HCT116 (cell line): ENCODE results near the gene SLC4A2. TPM values are rescaled to one million over a fixed set of nuclear protein-coding genes. Genes with fewer than 3 reads are reported as not detected.

Experiments
- ATAC-seq: fragments of 200-7000 bp; cut with Tn5 transposase; 2 replicates; pipeline ENCODE4 v1.9.1; 2020; ENCODE audit warnings: mild to moderate bottlenecking, moderate library complexity
- BruUV-seq: library from RNA; stranded (reverse); fragments of 400-500 nt; replicated peaks from 2 replicates; lab custom pipeline; 2021; lab: Mats Ljungman, UMichigan
- CTCF ChIA-PET: fragments of 300-600 bp; sonication (Branson Sonifier 250); formaldehyde crosslinking; loops from one replicate; lab custom pipeline; 2021; ENCODE audit warnings: antibody characterized with exemption; lab: Charles Lee
- POLR2A ChIA-PET: fragments of 300-600, 350-600 bp; sonication (Branson Sonifier 250); formaldehyde crosslinking; loops from one replicate; lab custom pipeline; 2021; ENCODE audit warnings: antibody characterized with exemption; lab: Charles Lee
- RAD21 ChIA-PET, 2 experiments: fragments of 300-600 bp; sonication (Branson Sonifier 250); formaldehyde crosslinking; loops; one replicate each; lab custom pipeline; 2023; ENCODE audit warnings: low total read pairs in 2 of 2; ENCODE audit not compliant: uncharacterized antibody in 2 of 2, unreplicated experiment in 2 of 2, low non-redundant PET in 1 of 2; lab: Charles Lee
- DNase-seq: peaks from one replicate; pipeline ENCODE4 v3.0.0-alpha.2; 2010; ENCODE audit warnings: low read depth, low spot score
- H2AFZ ChIP-seq: fragments of 200-600 bp; shearing (Covaris generic), sonication (generic); 2 replicates; pipeline ENCODE4 v1.6.1; 2017; ENCODE audit warnings: low read depth, mixed run types, mixed read lengths, antibody characterized with exemption, low read length; ENCODE audit not compliant: poor library complexity, severe bottlenecking
- H3K27ac ChIP-seq: 2 replicates; pipeline ENCODE4 v1.5.1; 2012; ENCODE audit warnings: low read depth, low read length
- H3K27me3 ChIP-seq: fragments of 200-600 bp; sonication (generic); 2 replicates; pipeline ENCODE4 v1.6.1; 2016; ENCODE audit warnings: mixed run types, low read length, mixed read lengths; ENCODE audit not compliant: insufficient read depth
- H3K36me3 ChIP-seq, 2 experiments: fragments of 200-500 bp in 1 of 2; fragments of 200-600 bp in 1 of 2; sonication (Bioruptor generic) in 1 of 2; sonication (generic) in 1 of 2; 2 replicates each; pipeline versions ENCODE4 v1.5.1 to v1.6.1; 2014 to 2016; ENCODE audit warnings: low read length in 2 of 2, inconsistent platforms in 1 of 2, mixed read lengths in 1 of 2, mixed run types in 1 of 2; ENCODE audit not compliant: insufficient read depth in 2 of 2, control insufficient read depth in 1 of 2
- H3K4me1 ChIP-seq, 2 experiments: fragments of 200-600 bp in 1 of 2; sonication (generic) in 1 of 2; 2 replicates each; pipeline versions ENCODE4 v1.5.1 to v1.6.1; 2012 to 2017; ENCODE audit warnings: low read length in 2 of 2, inconsistent platforms in 1 of 2, mild to moderate bottlenecking in 1 of 2, mixed read lengths in 1 of 2, mixed run types in 1 of 2, moderate library complexity in 1 of 2; ENCODE audit not compliant: insufficient read depth in 2 of 2, control insufficient read depth in 1 of 2
- H3K4me2 ChIP-seq: fragments of 200-600 bp; sonication (generic); 2 replicates; pipeline ENCODE4 v1.6.1; 2017; ENCODE audit warnings: mixed run types, low read length, mixed read lengths
- H3K4me3 ChIP-seq, 2 experiments: fragments of 200-600 bp in 1 of 2; sonication (generic) in 1 of 2; replicated peaks in 1 of 2; 2 replicates each; pipeline ENCODE4 v1.5.1; 2011 to 2016; ENCODE audit warnings: low read length in 2 of 2, control low read depth in 1 of 2, low read depth in 1 of 2, mild to moderate bottlenecking in 1 of 2, mixed read lengths in 1 of 2, mixed run types in 1 of 2
- H3K79me2 ChIP-seq: fragments of 200-600 bp; sonication (generic); 2 replicates; pipeline ENCODE4 v1.6.1; 2017; ENCODE audit warnings: mild to moderate bottlenecking, mixed run types, low read length, moderate library complexity, mixed read lengths; ENCODE audit not compliant: insufficient read depth
- H3K9ac ChIP-seq: fragments of 200-600 bp; sonication (generic); 2 replicates; pipeline ENCODE4 v1.6.1; 2016; ENCODE audit warnings: low read length, mixed read lengths
- H3K9me2 ChIP-seq: fragments of 200-600 bp; sonication (generic), shearing (Covaris generic); 2 replicates; pipeline ENCODE4 v1.6.1; 2017; ENCODE audit warnings: mixed run types, mild to moderate bottlenecking, moderate library complexity; ENCODE audit not compliant: insufficient read depth
- H3K9me3 ChIP-seq, 2 experiments: fragments of 200-500 bp in 1 of 2; fragments of 200-600 bp in 1 of 2; sonication (Bioruptor generic) in 1 of 2; sonication (generic) in 1 of 2; 2 replicates each; pipeline ENCODE4 v1.6.1; 2014 to 2017; ENCODE audit warnings: low read length in 2 of 2, mixed read lengths in 2 of 2, inconsistent platforms in 1 of 2, low read depth in 1 of 2, mild to moderate bottlenecking in 1 of 2, mixed run types in 1 of 2, moderate library complexity in 1 of 2; ENCODE audit not compliant: control insufficient read depth in 1 of 2, insufficient read depth in 1 of 2
- H4K20me1 ChIP-seq: fragments of 200-600 bp; sonication (generic), shearing (Covaris generic); 2 replicates; pipeline ENCODE4 v1.6.1; 2017; ENCODE audit warnings: mixed run types, mild to moderate bottlenecking, moderate library complexity; ENCODE audit not compliant: insufficient read depth
- ATF3 ChIP-seq: IDR thresholded peaks from 2 replicates; pipeline ENCODE4 v1.6.1; 2012
- CBX3 ChIP-seq: IDR thresholded peaks from 2 replicates; pipeline ENCODE4 v1.6.1; 2012; ENCODE audit warnings: low read depth
- CEBPB ChIP-seq: IDR thresholded peaks from 2 replicates; pipeline ENCODE4 v1.6.1; 2012; ENCODE audit warnings: low read depth
- EGR1 ChIP-seq: IDR thresholded peaks from 2 replicates; pipeline ENCODE4 v1.6.1; 2012; ENCODE audit warnings: low read depth
- EZH2 ChIP-seq: fragments of 200-600 bp; sonication (generic); IDR thresholded peaks from 2 replicates; pipeline ENCODE4 v1.6.1; 2017; ENCODE audit warnings: antibody characterized with exemption, mixed run types
- EZH2phosphoT487 ChIP-seq: fragments of 200-600 bp; IDR thresholded peaks from 2 replicates; pipeline ENCODE4 v1.6.1; 2018; ENCODE audit warnings: antibody characterized with exemption, borderline replicate concordance
- JUND ChIP-seq: IDR thresholded peaks from 2 replicates; pipeline ENCODE4 v1.6.1; 2012
- POLR2AphosphoS5 ChIP-seq: IDR thresholded peaks from 2 replicates; pipeline ENCODE4 v1.6.1; 2011; ENCODE audit warnings: mild to moderate bottlenecking, low read depth, low read length, moderate library complexity
- SIN3A ChIP-seq: IDR thresholded peaks from 2 replicates; pipeline ENCODE4 v1.6.1; 2012; ENCODE audit warnings: low read depth
- SP1 ChIP-seq: IDR thresholded peaks from 2 replicates; pipeline ENCODE4 v1.6.1; 2012; ENCODE audit warnings: low read depth
- TCF7L2 ChIP-seq: IDR thresholded peaks from 2 replicates; pipeline ENCODE4 v1.7.0; 2011; ENCODE audit warnings: borderline replicate concordance, inconsistent platforms; ENCODE audit not compliant: insufficient read depth, insufficient read length; ENCODE audit errors: extremely low read depth
- YY1 ChIP-seq: IDR thresholded peaks from 2 replicates; pipeline ENCODE4 v1.6.1; 2011; ENCODE audit warnings: low read length, low read depth, moderate library complexity, mild to moderate bottlenecking; ENCODE audit not compliant: insufficient replicate concordance; ENCODE audit errors: extremely low read depth
- ZBTB33 ChIP-seq: IDR thresholded peaks from 2 replicates; pipeline ENCODE4 v1.6.1; 2011; ENCODE audit warnings: mild to moderate bottlenecking, low read length, moderate library complexity; ENCODE audit not compliant: insufficient replicate concordance; ENCODE audit errors: extremely low read depth
- ZFX ChIP-seq: fragments of 450-650 bp; IDR thresholded peaks from 2 replicates; pipeline ENCODE4 v1.6.1; 2017
- ZNF274 ChIP-seq: fragments of 200-500 bp; sonication (Bioruptor generic); IDR thresholded peaks from 2 replicates; pipeline ENCODE4 v1.6.1; 2014; ENCODE audit warnings: mild to moderate bottlenecking, low read depth, low read length, inconsistent platforms
- intact Hi-C: fragments of 100-400 bp; cut with micrococcal nuclease; formaldehyde crosslinking; loops from 2 replicates; pipeline ENCODE4 v1.10.0; 2022
- total RNA-seq: library from RNA; stranded (reverse); gene quantifications from one replicate; pipeline ENCODE4 v1.2.1, GENCODE V29; 2021; ENCODE audit not compliant: unreplicated experiment
- TF ChIP-seq, protein P1 (sequence below), 3 experiments: fragments of 200-600 bp in 1 of 3; sonication (generic) in 1 of 3; IDR thresholded peaks in 2 of 3; conservative IDR thresholded peaks in 1 of 3; 2 replicates each; pipeline ENCODE4 v1.5.1; 2012 to 2017; ENCODE audit warnings: low read depth in 2 of 3, low read length in 2 of 3, antibody characterized with exemption in 1 of 3, borderline replicate concordance in 1 of 3, control low read depth in 1 of 3, mild to moderate bottlenecking in 1 of 3, mixed read lengths in 1 of 3, mixed run types in 1 of 3, moderate library complexity in 1 of 3; ENCODE audit not compliant: insufficient read depth in 1 of 3
- TF ChIP-seq, protein P2 (sequence below): IDR thresholded peaks from 2 replicates; pipeline ENCODE4 v1.6.1; 2012; ENCODE audit warnings: low read depth

The SLC4A2 gene
- total RNA-seq, 1 experiment from 2014 or later: 240 TPM

DNA sequence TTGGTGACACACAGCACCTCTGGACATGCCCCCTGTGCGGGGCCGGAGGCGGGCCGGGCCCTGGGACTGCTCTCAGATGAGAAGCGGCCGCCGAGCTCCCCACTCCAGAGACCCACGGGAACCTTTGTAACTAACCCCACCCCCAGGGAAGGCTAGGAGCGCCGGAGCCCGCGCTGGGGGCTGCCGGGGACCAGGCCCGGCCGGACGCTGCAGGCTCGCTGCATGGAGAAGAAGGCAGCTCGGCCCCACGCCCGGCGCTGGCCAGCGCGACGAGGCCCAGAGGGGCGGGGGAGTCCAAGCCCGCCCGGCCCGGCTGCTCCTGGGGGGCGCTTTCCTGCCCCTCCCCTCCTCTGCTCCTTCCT lies 63.4 kb downstream of the SLC4A2 start (continued):
- TF ChIP-seq, protein P1, sequence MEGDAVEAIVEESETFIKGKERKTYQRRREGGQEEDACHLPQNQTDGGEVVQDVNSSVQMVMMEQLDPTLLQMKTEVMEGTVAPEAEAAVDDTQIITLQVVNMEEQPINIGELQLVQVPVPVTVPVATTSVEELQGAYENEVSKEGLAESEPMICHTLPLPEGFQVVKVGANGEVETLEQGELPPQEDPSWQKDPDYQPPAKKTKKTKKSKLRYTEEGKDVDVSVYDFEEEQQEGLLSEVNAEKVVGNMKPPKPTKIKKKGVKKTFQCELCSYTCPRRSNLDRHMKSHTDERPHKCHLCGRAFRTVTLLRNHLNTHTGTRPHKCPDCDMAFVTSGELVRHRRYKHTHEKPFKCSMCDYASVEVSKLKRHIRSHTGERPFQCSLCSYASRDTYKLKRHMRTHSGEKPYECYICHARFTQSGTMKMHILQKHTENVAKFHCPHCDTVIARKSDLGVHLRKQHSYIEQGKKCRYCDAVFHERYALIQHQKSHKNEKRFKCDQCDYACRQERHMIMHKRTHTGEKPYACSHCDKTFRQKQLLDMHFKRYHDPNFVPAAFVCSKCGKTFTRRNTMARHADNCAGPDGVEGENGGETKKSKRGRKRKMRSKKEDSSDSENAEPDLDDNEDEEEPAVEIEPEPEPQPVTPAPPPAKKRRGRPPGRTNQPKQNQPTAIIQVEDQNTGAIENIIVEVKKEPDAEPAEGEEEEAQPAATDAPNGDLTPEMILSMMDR (IDR thresholded peaks at IDR 0.05 in 2 of 3, conservative IDR thresholded peaks at IDR 0.05 in 1 of 3; ENCODE audit: borderline replicate concordance in 1 of 3, insufficient read depth in 1 of 3, low read depth in 2 of 3, low read length in 2 of 3): no peak
- no peak for TF ChIP-seq JUND
- TF ChIP-seq, all 23 proteins: peak for 0

- DNase-seq: no peak
- Histone ChIP-seq H3K4me3 (no peak overlapping the region), H3K9me2 (no peaks in the 10 kb centered on the region), H4K20me1 (no peaks in the 10 kb centered on the region), H3K27me3 (no peaks in the 10 kb centered on the region), H2AFZ (no peak overlapping the region), H3K4me2 (no peak overlapping the region), H3K4me1 (peaks cover 0 to 8% of the 10 kb centered on the region in 2 experiments; a peak in 1 of 4 replicates), H3K27ac (no peak overlapping the region; the same call in 1 of the 2 replicates), H3K9ac (no peak overlapping the region), H3K79me2 (peaks cover 7% of the 10 kb centered on the region; the same call in 1 of the 2 replicates), H3K36me3 (peaks cover 18 to 27% of the 10 kb centered on the region in 2 experiments; a peak in 3 of 4 replicates), H3K9me3 (no peaks in the 10 kb centered on the region)
- ChIA-PET POLR2A (no interaction called here), RAD21 (no interaction called here), CTCF (interaction anchor here (0.6 to 1.4 kb wide), 18 partner anchors 7 to 179 kb away, joined by 3 to 8 read pairs (median 4); partner anchors contain the start of genes ABCB8, ABCF2 and FASTK)
- BruUV-seq: no TSS peak
- intact Hi-C loops: loop anchor here (10.0 kb wide), 1 partner anchor 122 kb away; the partner anchor contains the start of gene SMARCD3
- peak; percentile 3 for ATAC-seq
- TF ChIP-seq SIN3A: no peak
- no peak for TF ChIP-seq CEBPB
- TF ChIP-seq JUND: no peak
- TF ChIP-seq, protein P2, sequence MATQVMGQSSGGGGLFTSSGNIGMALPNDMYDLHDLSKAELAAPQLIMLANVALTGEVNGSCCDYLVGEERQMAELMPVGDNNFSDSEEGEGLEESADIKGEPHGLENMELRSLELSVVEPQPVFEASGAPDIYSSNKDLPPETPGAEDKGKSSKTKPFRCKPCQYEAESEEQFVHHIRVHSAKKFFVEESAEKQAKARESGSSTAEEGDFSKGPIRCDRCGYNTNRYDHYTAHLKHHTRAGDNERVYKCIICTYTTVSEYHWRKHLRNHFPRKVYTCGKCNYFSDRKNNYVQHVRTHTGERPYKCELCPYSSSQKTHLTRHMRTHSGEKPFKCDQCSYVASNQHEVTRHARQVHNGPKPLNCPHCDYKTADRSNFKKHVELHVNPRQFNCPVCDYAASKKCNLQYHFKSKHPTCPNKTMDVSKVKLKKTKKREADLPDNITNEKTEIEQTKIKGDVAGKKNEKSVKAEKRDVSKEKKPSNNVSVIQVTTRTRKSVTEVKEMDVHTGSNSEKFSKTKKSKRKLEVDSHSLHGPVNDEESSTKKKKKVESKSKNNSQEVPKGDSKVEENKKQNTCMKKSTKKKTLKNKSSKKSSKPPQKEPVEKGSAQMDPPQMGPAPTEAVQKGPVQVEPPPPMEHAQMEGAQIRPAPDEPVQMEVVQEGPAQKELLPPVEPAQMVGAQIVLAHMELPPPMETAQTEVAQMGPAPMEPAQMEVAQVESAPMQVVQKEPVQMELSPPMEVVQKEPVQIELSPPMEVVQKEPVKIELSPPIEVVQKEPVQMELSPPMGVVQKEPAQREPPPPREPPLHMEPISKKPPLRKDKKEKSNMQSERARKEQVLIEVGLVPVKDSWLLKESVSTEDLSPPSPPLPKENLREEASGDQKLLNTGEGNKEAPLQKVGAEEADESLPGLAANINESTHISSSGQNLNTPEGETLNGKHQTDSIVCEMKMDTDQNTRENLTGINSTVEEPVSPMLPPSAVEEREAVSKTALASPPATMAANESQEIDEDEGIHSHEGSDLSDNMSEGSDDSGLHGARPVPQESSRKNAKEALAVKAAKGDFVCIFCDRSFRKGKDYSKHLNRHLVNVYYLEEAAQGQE: no peak
- no peak for TF ChIP-seq YY1
- TF ChIP-seq EGR1: no peak
- no peak for TF ChIP-seq ATF3
- TF ChIP-seq ZBTB33: no peak
- TF ChIP-seq SP1: no peak
- TF ChIP-seq ZNF274: no peak
- TF ChIP-seq EZH2: no peak
- TF ChIP-seq TCF7L2: no peak
- TF ChIP-seq POLR2AphosphoS5: no peak
- no peak for TF ChIP-seq ZFX
- no peak for TF ChIP-seq CBX3
- no peak for TF ChIP-seq EZH2phosphoT487
Measured at GRCh38 chr7:151123158-151123821, 63.9 kb downstream of the SLC4A2 start.
